Measurements from ENCODE around the gene DNAH3.

The DNAH3 gene

GRCh38 chr16:21038197-21038596 is 112.4 kb downstream of the DNAH3 start:
- no peak for TF ChIP-seq CTCF (IDR thresholded peaks at IDR 0.05)
- no peak overlapping the region for H3K27ac ChIP-seq
- no peak for DNase-seq (ENCODE audit: low spot score)
- H3K4me3 ChIP-seq = no peak overlapping the region

- no peak for DNase-seq (ENCODE audit: low spot score)
- Histone ChIP-seq H3K27ac (no peak overlapping the region), H3K4me3 (no peak overlapping the region)
- no peak for TF ChIP-seq CTCF (IDR thresholded peaks at IDR 0.05)
These were observed 112.9 kb downstream of the DNAH3 start for GRCh38 chr16:21037736-21038135.

GRCh38 chr16:21037168-21037567 is 113.5 kb downstream of the DNAH3 start:
- Histone ChIP-seq H3K27ac (no peak overlapping the region), H3K4me3 (no peak overlapping the region)
- DNase-seq (ENCODE audit: low spot score) = no peak
- no peak for TF ChIP-seq CTCF (IDR thresholded peaks at IDR 0.05)

- TF ChIP-seq CTCF (IDR thresholded peaks at IDR 0.05) = no peak
- H3K4me3 ChIP-seq = no peak overlapping the region
- H3K27ac ChIP-seq = no peak overlapping the region
- no peak for DNase-seq (ENCODE audit: low spot score)
These were observed 114.2 kb downstream of the DNAH3 start for GRCh38 chr16:21036471-21036870.

GRCh38 chr16:21033704-21034103 is 116.9 kb downstream of the DNAH3 start:
- no peak for TF ChIP-seq CTCF (IDR thresholded peaks at IDR 0.05)
- Histone ChIP-seq H3K27ac (no peak overlapping the region), H3K4me3 (no peak overlapping the region)
- no peak for DNase-seq (ENCODE audit: low spot score)

- H3K4me3 ChIP-seq = no peak overlapping the region
- TF ChIP-seq CTCF (IDR thresholded peaks at IDR 0.05) = no peak
- no peak for DNase-seq (ENCODE audit: low spot score)
- no peak overlapping the region for H3K27ac ChIP-seq
These were observed 117.4 kb downstream of the DNAH3 start for GRCh38 chr16:21033264-21033663.

GRCh38 chr16:21028728-21029127 is 121.9 kb downstream of the DNAH3 start:
- no peak for TF ChIP-seq CTCF (IDR thresholded peaks at IDR 0.05)
- DNase-seq (ENCODE audit: low spot score) = no peak
- no peak overlapping the region for H3K4me3 ChIP-seq

More at GRCh38 chr16:21028728-21029127, 121.9 kb downstream of the DNAH3 start:
- no peak overlapping the region for H3K27ac ChIP-seq

Measured in coronary artery (tissue), 2 donors.